Stimulated activated CD4-positive, alpha-beta T cell treated with anti-CD3 and anti-CD28 coated beads, Interleukin-4, amount 100 ng/mL, for 4 hours (primary cell): ENCODE measurements around the gene CRIP3.

ENCODE experiments used
- DNase-seq, 2 experiments: peaks; one replicate each; pipeline ENCODE4 v3.0.0-alpha.2; 2020

The CRIP3 gene

GRCh38 chr6:43271103-43271815 is 37.4 kb downstream of the CRIP3 start:
- no peak for DNase-seq

- DNase-seq = peak; percentile 50 to 56
These were observed 39.2 kb downstream of the CRIP3 start for GRCh38 chr6:43269273-43270007.

DNA sequence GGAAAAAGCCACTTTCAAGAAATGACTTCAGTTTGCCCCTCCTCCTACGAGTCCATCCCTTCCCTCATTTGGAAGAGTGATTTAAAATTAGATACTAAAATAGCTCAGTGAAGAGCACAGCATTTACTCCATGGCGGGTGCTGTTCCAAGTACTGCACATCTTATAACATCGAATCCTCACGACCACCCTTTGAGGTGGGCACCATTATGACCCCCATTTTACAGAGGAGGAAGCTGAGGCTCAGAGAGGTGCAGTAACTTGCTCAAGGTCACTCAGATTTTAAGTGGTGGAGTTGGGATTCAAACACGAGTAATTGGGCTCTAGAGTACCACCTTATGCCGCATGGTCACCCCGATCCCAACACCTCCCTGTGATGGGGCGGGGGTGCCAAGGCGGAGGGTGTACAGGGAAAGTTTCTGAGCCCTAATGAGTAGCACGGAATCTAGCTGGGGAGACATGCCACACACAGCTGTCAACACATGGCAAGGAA is 39.8 kb downstream of the CRIP3 start:
- no peak for DNase-seq

DNA sequence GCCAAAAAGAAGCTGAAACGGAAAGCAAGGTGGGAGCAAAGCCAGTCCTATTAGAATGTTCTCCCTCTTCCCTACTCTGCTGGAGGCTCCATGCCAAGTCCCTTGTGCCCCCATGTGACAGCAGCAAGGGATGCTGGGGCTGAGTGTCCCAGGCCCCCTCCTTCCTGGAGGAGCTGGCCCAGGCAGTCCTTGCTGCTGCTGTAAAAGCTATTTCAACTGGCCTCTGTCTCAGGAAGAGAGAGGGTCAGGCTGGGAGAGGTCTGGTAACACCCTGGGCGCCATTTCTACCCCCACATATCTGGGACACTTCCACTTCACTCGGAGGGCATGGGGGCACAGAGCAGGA is 40.3 kb downstream of the CRIP3 start:
- no peak for DNase-seq

- no peak for DNase-seq
These were observed 40.8 kb downstream of the CRIP3 start for GRCh38 chr6:43267619-43268354.

- no peak for DNase-seq
These were observed 43.1 kb downstream of the CRIP3 start for GRCh38 chr6:43265564-43265963.

DNA sequence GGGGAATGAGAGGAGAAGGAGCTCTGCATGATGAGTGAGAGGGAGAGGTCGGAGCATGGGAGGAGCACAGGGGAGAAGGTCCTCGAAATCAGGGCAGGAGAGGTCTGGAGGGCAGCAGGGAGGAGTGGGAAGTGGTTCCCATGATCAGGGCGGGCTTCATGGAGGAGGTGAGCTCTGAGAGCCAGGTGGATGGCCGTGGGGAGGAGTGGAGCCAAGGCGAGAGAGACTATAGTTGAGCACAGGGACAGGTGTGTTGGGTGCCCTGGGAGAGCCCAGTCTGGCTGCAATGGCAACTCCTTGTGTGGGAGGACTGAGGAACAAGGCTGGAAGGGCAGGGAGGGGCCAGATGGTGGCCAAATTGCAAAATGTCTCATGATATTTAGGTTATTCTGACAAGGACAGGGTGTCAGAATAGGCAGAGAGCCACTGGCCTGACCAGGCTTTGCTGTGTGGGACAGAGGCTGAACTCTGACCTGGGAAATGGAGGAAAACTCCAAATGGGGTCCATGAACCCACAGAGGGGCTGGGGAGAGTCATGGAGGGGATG is 44.0 kb downstream of the CRIP3 start:
- no peak for DNase-seq

DNA sequence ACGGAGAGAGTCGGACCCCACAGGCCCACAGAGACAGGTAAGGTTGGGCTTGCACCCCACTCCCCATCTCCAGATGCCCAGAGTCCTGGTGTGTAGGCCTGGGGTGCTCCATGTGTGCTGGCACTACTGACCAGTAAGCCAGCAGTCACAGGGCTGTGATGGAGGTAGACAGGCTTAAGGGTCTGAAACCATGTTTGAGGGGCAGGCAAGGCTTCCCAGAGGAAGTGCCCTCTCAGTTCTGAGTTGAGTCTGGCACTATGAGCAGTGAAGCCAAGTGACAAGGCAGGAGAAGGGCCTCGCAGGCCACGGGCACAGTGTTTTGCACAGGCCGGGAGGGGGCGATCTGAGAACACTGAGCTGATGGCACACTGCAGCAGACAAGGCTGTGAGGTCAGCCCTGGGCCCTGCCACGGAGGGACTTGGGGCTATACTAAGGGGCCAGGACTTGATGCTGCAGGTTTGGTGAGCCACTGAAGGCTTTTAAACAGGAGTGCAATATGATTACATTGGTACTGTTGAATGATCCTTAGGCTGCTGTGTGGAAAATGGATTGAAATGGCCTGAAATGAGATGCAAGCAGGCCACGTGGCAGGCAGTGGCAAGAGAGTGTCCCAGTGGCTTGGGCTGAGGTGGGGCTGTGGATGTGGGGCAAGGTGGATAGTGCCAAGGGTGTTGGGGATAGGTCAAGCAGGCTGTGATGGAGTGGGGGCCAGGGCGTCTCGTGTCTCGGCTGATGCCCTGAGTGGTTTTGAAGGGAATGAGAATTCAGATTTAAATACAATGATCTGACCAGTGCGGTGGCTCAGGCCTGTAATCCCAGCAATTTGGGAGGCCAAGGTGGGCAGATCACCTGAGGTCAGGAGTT is 45.1 kb downstream of the CRIP3 start:
- peak; percentile 70 to 72 for DNase-seq

- DNase-seq = no peak
These were observed 45.8 kb downstream of the CRIP3 start for GRCh38 chr6:43262780-43263313.

- no peak for DNase-seq
These were observed 46.4 kb downstream of the CRIP3 start for GRCh38 chr6:43262000-43262779.

DNA sequence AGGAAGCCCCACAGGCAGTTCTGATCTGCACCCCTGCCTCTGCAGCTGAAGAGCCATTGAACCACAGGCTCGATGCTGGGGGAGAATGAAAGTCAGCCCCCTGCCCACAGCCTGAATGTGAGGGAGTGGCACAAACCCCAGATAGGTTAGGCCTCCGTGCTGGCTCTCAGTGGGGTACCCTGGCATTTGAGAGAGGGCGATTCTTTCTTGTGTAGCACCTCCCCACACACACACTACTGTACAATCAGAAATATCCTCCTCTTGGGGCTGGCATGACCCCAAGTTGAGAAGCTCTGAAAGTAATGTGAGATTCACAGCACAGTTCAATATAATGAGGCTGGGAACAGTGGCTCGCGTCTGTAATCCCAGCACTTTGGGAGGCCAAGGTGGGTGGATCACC is 47.4 kb downstream of the CRIP3 start:
- DNase-seq = no peak

DNA sequence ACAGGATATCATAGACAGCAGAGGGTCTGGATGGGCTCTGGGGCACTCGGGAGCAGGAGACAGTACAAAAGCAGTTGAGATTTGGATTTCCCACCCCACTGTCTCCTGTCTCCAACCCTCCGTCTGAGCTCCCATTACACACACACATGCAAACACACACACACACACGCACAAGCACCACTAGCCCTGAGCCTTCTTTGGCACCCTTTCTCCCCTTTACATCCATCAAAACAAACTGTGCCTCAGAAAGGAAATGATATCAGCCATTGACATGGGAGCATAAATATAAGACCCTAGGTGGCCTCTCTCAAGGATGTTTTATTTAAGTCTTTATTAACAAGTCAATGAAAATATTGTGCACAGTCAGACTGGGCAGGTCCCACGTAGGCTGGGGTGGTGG is 47.8 kb downstream of the CRIP3 start:
- no peak for DNase-seq

DNA sequence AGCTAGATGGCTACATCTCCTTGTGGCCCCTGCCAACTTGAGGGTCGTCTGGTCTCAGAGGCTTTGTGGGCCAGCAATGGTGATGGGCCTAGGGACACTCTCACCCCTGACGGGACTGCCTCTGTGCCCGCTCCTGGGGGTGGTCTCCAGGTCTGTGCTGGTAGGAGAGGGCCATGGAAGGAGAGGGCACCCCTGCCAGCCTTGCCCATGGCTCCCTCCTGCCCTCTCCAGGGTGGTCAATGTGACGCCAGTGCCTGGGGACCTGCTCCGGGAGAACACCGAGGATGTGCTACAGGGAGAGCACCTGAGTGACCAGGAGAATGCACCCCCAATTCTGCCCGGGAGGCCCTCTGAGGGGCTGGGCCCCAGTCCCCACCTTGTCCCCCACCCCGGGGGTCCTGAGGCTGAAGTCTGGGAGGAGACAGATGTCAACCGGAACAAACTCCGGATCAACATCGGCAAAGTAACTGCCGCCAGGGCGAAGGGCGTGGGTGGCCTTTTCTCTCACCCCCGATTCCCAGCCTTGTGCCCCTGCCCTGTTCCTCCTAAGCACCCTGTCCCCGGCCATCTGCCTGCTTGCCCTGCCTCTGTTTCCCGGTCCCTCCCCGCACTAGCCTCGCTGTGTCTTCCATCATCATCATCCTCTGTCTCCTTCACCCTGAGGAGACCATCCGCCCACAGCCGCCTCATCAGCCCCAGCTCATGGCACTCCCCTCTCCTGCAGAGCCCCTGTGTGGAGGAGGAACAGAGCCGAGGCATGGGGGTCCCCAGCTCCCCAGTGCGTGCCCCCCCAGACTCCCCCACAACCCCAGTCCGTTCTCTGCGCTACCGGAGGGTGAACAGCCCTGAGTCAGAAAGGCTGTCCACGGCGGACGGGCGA is 49.6 kb downstream of the CRIP3 start:
- DNase-seq = no peak

- no peak for DNase-seq
These were observed 50.4 kb downstream of the CRIP3 start for GRCh38 chr6:43258180-43258579.

- no peak for DNase-seq
These were observed 51.1 kb downstream of the CRIP3 start for GRCh38 chr6:43257367-43258145.

GRCh38 chr6:43256670-43257366 is 51.8 kb downstream of the CRIP3 start:
- no peak for DNase-seq
